GM18861 (cell line): Measurements from ENCODE around the gene ACOT9.
"Not testable (repeated sequence)": the region's sequence is repeated elsewhere in the genome, so short reads cannot be mapped to it uniquely, and the experiment has no call there.

ENCODE experiments used
- ATAC-seq: cut with Tn5 transposase; IDR thresholded peaks from one replicate; pipeline ENCODE4 v1.9.1; 2021; ENCODE audit not compliant: unreplicated experiment

Gene ACOT9

DNA sequence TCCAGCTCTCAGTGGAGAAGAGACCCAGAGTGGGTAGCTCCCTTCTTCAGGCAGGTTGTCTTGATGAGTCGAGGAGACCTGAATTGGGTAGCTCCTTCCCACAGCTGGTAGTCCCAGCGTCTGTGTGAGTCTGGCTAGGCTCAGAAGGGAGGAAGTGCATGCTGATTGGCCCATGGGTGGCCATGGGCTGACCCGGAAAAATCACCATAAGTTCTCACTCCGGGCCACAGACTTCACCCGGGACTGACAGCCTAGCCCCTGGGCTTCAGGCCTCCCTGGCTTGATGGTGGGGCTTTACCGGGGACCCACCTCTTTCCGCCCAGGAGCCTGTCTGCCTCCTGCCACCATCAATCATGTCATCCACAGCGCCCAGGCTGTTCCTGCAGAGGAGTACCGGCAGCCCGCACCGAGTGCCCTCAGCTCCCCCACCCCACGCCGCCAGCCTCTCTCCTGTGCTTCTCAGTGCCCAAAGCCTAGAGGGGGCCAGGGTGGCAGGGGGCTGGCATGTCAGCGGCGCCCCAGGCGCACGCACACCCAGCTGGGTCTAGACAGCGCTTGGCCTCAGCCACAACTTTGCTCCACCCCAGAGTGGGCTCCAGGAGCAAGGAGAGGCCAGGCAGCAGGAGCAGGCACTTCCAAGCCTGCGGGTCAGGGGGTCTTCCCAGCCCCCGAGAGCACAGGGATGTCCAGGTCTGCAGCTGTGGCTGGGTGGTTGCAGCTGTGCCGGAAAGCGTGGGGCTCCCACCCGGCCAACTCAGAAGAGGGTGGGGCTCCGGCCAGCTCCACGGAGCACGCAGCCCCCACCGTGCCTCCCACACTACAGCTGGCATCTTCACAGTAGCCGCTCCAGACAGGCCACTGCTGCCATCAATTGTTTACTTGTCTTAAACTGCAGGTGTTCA lies 23.8 kb upstream of the ACOT9 start:
- ATAC-seq = no peak

DNA sequence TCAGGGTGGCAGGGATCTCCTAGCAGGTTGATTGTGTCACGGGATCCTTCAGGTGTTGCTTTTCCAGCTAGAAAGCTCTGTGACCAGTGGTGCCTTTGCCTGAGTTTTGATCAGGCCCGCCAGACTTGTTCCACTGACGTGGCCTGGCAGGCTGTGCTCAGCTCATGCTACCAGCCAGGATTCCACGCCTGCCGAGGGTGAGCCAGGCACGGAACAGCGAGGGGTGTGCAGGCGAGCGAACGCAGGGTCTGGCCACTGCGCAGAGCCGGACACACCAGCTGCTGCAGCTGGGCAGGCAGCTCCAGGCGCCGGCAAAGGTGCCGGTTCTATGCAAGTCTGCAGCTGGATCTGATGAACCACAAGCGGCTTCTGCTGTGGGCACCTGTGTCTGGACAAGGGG lies 22.8 kb upstream of the ACOT9 start:
- no peak for ATAC-seq

DNA sequence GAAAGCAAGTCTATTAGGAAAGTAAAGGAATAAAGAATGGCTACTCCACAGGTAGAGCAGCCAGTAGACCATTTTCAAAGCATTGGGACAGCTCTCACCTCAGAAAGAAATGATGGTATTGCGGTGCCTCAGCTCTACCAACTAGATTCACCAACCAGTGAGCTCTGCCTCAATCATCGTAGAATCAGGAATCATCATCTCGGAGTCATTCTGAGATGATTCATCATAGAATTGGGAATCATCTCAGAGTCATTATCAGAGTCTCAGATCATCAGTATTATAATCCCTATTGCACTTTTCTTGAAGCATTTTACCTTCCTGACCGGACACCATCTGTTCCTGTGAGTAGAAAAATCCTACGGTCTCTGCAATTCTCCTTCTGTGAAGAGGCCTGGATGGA lies 22.4 kb upstream of the ACOT9 start:
- no peak for ATAC-seq

DNA sequence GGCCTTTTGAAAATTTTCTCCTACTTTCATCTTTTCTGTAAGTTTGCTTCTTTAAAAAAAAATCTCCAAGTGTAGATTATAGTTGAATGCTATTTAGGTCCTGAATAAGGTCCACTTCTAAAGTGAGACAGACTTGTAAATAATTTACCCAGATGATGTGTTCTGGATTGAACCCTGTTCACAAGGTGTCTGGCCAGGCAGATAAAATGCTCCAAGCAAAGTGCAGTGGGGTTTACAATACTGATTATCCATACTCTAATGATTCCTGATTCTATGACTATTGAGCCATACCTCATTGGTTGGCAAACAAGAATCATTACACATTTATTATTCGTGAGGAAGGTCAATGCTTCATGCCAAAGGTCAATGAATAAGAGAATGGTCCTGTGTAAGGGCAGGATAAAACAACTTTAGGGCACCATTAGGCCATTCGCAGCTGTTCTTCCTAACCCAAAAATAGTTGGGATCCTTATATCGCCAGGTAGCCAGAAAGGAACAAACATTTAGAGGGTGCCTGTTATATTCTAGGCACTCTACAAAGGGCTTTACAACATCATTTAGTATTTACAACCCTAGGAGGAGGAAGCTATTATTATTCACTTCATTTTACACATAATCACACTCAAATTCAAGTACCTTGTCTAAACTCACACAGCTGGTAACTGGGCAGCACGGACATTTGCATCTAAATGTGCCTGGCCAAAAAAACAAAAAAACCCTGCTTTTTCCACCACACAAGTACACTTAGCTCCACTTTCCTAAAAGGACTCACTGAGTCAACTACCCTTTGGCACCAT lies 21.3 kb upstream of the ACOT9 start:
- ATAC-seq = no peak

DNA sequence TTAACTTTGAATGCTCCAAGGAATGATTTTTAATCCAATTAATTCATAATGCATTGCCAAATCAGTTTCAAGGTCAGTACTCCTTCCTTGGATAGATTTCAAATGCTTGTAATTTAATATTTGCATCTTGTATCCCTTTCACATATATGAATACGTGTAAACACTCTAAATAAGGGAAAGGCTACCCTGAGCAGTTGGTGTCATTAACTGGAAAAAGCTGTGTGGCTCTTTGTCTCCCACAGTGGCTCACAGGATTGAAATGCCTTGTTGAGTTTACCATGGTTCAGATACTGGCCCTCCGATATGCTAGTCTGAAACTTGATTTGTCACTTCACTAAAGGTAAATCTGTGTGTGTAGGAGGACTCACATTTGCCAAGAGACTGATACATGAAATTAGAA lies 16.7 kb upstream of the ACOT9 start:
- no peak for ATAC-seq

DNA sequence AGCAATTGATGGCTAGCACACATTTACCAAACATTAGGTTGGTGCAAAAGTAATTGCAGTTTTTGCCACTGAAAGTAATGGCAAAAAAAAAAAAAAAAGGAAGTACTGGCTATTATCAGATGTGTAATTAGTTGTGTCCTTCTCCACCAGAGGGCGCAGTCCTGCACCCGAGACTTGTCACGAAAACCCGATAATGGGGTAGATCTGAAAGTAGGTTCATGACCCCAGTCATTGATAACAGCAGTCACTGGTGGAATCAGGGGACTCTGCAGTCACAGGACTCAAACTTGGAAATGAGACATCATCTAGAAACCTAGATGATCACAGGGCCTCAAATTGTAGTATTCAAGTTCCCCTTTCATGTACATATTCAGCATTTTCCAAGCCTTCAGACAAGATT lies 13.1 kb upstream of the ACOT9 start:
- peak; percentile 90 for ATAC-seq

DNA sequence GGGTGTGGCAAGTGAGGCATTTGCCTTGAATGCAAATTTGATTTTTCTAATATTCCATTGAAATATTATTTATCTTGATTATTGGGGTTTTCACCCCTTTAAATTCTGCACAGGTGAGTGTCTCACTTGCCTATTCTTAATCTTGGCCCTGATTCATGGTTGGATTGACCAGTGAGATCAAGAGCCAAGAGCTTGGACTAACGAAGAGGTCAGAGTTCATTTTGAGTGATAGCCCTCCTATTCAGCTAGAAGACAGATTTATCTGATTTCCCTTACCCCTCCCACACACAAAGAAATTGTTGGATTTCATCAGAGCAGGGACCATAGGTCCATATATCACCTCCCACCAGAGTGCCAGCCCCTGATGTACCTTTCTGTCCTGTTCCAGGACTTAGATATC lies 11.6 kb upstream of the ACOT9 start:
- no peak for ATAC-seq

DNA sequence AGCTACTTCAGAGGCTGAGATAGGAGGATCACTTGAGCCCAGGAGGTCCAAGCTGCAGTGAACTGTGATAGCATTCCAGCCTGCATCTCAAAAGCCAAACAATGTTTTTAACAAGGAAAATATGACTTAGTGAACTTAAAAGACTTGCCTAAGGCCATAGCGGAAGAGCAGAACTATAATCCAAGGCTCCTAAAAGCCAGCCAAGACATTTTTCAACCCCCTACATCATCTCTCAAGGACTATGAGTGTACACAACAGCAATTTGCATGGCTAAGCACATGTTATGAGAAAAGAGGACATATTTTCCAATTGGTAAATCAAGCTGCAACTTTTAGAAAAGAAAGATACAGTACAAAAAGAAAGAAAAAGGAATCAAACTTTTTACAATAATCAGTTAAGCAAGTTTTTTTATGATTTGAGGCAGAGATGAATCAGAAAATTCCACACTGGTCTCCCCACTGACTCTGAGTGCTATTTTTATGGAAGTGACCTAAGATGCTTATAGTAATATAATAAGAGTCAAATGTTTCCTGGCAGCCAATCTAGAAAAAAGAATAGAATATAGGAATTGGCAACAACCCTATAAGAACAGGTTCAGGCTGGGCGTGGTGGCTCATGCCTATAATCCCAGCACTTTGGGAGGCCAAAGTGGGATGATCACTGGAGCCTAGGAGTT lies 9.8 kb upstream of the ACOT9 start:
- ATAC-seq = no peak

DNA sequence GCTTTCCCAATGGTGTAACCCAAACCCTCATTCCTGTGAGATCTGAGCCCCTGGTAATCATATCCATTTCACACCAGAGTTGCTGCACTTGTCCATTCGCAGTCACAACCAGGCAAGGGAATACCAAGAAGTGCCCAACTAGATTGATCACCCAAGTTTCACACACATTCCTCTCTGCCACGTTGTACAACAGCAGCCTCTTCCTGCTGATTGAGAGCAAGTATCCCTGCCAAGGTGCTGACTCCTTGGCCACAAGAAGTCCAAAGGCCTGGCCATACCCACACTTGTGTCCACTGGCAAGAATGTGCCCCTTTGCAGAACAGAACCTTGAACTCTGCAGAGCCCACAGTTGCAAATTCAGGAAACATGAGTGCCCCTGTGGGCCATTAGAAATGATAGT lies 6.5 kb upstream of the ACOT9 start:
- ATAC-seq = no peak

DNA sequence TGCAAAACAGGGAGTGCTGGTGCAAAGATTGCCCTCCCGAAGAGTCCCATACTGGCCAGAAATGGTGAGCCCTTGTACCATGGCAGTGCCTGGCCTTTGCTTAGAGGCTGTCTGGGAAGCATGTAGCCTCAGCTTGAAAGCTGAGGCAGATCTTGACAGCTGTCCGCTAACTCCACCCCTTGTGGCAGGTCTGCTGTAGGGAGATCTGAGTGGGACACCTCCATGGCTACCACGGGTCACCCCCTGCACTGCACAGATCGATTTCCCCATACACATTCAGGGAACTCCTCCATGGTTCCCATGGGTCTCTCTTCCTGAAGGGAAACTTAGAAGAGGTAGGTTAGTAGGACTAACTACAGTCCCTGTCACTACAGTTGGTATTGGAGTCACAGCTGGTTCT lies 6.1 kb upstream of the ACOT9 start:
- ATAC-seq = no peak

DNA sequence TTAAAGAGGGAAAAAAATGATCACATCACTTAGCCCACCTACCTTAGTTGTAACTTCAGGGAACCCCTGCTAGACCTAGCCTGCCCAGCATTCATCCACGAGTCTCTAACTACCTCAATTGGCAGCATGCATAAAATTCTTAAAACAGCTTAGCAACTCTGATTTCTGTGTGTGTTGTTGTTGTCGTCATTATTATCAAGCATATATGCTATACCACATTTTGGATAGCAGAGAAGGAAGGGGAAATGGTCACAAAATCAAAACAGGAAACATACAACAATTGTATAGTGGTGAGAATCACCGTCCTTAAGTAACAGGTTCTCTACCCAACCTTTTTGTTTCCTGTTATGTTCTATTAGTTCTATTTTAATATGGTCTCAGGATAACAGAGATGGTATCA lies 2.7 kb upstream of the ACOT9 start:
- no peak for ATAC-seq

DNA sequence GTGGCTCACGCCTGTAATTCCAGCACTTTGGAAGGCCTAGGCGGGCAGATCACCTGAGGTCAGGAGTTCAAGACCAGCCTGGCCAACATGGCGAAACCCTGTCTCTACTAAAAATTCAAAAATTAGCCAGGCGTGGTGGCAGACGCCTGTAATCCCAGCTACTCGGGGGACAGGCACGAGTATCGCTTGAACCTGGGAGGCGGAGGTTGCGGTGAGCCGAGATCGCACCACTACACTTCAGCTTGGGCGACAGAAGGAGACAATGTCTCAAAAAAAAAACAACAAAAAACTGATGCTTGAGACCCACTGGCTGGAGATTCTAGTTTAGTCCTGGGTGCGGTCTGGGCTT lies 521 bp upstream of the ACOT9 start:
- ATAC-seq = not testable (repeated sequence)

DNA sequence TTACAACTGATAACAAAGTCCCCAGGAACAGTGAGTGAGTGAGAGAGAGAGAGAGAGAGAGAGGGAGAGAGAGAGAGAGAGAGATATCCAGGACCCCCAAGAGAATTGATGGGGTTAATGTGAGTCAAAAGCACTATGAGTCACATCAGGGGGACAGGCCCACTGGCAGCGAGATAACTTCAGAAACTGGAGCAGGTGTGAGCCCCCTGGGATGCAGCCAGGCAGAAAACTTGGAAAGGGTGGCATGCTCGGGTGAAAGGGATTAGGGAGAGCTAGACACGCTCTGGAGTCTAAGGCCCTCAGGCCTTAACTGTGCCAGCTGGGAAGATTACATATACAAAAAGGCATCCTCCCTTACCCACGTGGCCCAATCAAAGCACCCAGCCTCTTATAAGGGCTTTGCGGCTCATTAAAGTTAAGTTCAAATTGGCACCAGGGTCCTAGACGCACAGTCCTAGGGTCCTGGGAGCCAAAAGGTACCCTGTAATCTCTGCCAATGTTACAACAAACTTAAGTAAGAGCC lies 841 bp downstream of the ACOT9 start:
- no peak for ATAC-seq

DNA sequence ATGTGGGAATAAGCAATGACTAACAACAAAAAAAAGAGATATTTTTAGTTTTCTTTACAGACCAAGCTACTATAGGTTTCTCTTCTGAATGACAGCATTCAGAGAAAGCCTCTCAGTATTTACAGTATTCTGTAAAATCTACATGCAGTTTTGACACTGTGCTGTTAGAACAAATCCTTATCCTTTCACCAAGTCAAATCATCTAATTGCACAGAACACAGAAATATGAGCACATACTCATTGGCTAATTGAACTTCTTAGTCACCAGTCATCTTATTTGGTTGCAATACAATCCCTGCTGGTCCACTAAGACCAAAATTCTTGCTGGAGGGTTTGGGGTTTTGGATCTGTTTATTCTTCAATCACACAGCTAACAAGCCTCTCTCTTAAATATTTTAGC lies 5.7 kb downstream of the ACOT9 start:
- ATAC-seq = no peak

DNA sequence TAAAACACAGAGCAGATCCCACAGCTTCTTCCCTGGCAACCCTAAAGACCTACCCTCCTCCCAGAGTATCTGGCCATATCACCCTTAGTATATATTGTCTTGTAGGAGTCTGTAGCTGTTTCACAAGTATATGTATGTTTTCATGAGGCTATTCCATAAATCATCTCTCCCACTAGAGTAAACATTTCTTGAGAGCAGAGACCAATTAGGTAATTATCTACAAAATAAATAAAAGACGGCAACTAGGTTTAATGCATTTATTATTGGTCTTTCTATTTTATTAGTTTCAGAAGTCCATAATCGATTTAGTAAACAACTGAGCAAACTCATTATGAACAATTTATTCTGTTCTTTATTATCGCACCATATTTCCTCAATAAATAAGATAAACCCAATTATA lies 7.0 kb downstream of the ACOT9 start:
- no peak for ATAC-seq

DNA sequence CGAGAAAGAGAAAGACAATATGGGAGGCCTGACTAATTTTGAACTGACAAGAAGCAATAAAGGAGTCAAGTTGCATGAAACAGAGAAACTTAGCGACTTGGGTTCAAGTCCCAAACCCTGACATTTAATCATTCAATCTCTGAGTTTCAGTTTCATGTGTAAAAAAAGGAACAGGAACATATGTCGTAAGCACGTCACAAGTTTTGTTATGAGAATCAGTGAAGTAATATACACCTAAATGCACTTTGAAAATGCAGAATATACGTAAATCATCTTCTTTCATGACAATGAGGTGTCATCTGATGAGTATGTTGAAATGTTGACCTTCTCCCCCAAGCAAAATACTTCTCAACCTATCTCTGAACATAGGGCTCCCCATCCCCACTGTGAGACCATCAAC lies 10.4 kb downstream of the ACOT9 start:
- ATAC-seq = peak; percentile 88

DNA sequence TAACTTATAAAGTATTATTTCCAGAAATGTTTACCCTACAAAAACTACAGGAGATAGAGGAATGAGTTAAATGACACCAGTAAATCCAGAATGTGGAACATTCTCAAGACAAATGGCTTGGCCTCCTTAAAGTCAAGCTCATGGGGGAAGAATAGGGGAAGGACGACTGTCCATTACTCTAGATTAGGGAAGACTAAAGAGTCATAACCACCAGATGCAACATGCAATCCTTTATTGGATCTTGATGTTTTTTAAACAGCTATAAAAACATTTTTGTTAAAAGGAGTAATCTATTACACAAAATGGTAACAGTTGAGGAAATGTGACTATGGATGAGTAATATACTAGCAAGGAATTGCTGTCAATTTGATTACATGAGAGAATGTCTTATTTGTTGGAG lies 11.1 kb downstream of the ACOT9 start:
- no peak for ATAC-seq

DNA sequence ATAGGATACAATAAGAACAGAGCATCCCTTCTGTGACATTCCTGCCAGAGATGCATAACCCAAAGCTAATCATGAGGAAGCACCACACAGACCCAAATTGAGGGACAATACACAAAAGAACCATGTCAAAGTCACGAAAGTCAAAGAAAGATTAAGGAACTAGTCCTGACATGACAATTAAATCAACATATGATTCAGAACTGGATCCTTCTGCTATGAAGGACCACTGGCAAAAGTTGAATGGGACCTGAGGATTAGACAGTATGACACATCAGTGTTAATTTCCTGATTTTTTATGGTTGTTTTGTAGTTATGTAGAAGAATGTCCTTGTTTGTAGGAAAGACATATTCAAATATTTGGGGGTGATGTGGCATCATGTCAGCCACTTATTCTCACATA lies 13.9 kb downstream of the ACOT9 start:
- no peak for ATAC-seq

DNA sequence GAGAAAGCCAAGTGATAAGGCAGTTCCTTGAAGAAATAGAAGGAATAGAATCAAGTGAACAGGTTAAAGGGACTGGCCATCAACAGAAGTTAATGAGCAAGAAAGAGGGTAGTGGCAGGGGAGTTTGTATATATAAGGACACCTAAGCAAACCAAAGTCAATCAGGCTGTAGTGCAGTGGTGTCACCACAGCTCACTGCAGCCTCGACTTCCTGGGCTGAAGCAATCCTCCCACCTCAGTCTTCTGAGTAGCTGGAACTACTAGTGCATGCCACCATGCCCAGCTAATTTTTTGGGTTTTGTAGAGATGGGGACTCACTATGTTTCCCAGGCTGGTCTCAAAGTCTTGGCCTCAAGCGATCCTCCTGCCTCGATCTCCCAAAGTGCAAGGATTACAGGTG lies 15.9 kb downstream of the ACOT9 start:
- no peak for ATAC-seq

DNA sequence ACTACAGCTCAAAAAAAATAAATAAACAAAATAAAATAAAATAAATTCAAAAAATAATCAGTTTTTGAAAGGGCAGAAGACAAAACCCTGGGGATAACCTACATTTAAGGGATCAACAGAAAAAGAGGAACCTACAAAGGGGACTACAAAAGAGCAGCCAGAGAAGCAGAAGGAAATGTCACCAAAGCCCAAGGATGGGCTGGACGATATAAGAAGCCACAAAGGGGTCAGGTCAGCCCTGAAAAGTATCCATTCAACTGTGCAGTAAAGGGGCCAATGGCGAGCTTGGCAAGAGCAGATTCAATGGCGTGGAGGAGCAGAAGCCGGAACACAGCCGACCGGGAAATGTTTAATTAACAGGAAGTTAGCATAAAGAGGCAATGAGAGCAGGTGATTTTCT lies 16.9 kb downstream of the ACOT9 start:
- no peak for ATAC-seq

DNA sequence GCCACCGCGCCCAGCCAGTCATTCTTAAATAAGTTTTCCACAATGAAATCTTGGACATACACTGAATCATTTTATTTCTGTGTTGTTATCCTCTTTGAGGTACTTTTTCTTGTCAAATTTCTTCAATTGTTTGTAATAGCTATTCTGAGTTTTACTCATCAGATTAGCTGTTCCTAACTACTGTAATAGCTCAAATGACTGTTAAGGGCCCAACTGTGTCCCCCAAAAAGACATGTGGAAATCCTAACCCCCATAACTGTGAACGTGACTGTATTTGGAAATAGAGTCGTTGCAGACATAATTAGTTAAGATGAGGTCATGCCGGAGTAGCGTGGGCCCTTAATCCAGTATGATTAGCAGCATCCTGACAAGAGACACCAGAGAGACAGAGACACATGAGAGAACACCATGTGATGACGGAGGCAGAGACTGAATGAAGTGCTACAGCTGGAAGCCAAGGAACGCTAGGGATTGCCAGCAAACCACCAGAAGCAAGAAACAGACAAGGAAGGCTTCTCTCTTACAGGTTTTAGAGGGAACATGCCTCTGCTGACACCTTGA lies 22.9 kb downstream of the ACOT9 start:
- no peak for ATAC-seq
